ENCODE measurements around the gene WDFY4. TPM values are rescaled to one million over a fixed set of nuclear protein-coding genes. Genes with fewer than 3 reads are reported as not detected.

Gene WDFY4
- polyA plus RNA-seq, 1 donor from 2014 or later, result not detected

- H3F3A ChIP-seq (ENCODE audit: insufficient read depth, low read length, poor library complexity, severe bottlenecking), result no peaks in the 10 kb centered on the region
Observed at GRCh38 chr10:48762064-48763042, 77.7 kb downstream of the WDFY4 start.

More at GRCh38 chr10:48762064-48763042, 77.7 kb downstream of the WDFY4 start:
- Histone ChIP-seq H3K9me3 (ENCODE audit: low read length) (no peaks in the 10 kb centered on the region), H3K36me3 (ENCODE audit: insufficient read depth, low read length) (no peaks in the 10 kb centered on the region), H3K4me3 (ENCODE audit: low read length) (no peak overlapping the region), H2AFZ (ENCODE audit: low read depth, low read length) (no peak overlapping the region), H3K79me2 (replicated peaks; ENCODE audit: insufficient read depth, low read length) (no peaks in the 10 kb centered on the region), H4K20me1 (ENCODE audit: insufficient read depth) (no peaks in the 10 kb centered on the region), H3K27ac (ENCODE audit: low read length) (no peak overlapping the region), H3K9ac (ENCODE audit: low read length) (no peak overlapping the region), H3K9me2 (ENCODE audit: insufficient read depth, low read length) (no peaks in the 10 kb centered on the region), H3K4me2 (ENCODE audit: low read length) (no peak overlapping the region), H3K27me3 (ENCODE audit: insufficient read depth, low read depth, low read length) (no peaks in the 10 kb centered on the region)
- TF ChIP-seq REST (IDR thresholded peaks at IDR 0.05; ENCODE audit: borderline replicate concordance) (no peak), TAF1 (IDR thresholded peaks at IDR 0.05; ENCODE audit: low read depth) (no peak), CTCF (IDR thresholded peaks at IDR 0.05; ENCODE audit: poor library complexity, severe bottlenecking) (no peak), EP300 (conservative IDR thresholded peaks at IDR 0.05; ENCODE audit: poor library complexity, severe bottlenecking) (no peak), SMC3 (conservative IDR thresholded peaks at IDR 0.05; ENCODE audit: poor library complexity) (no peak), EZH2 (IDR thresholded peaks at IDR 0.05; ENCODE audit: borderline replicate concordance, insufficient read depth, low read length, poor library complexity, severe bottlenecking) (no peak), RAD21 (conservative IDR thresholded peaks at IDR 0.05) (no peak), POLR2AphosphoS5 (IDR thresholded peaks at IDR 0.05) (no peak), MXI1 (conservative IDR thresholded peaks at IDR 0.05; ENCODE audit: poor library complexity, severe bottlenecking) (no peak)
